Ovary (tissue), 9 donors: Measurements from ENCODE around the gene SLC1A7. TPM values are rescaled to one million over a fixed set of nuclear protein-coding genes. Genes with fewer than 3 reads are reported as not detected.

Experiments used
- DNase-seq, 5 donors: peaks; one replicate each; pipeline ENCODE4 v3.0.0-alpha.2; 2019 to 2020
- H3K27ac ChIP-seq, 2 donors: fragments of 200-600 bp; one replicate each; pipeline versions ENCODE4 v1.5.1 to v1.8.0; 2019 to 2022
- H3K27me3 ChIP-seq: fragments of 200-600 bp; one replicate; pipeline ENCODE4 v1.8.0; 2022
- H3K36me3 ChIP-seq: fragments of 200-600 bp; sonication (generic); one replicate; pipeline ENCODE4 v1.5.1; 2019
- H3K4me1 ChIP-seq: one replicate; pipeline ENCODE4 v1.8.1; 2013; ENCODE audit warnings: mild to moderate bottlenecking, moderate library complexity; ENCODE audit not compliant: insufficient read depth
- H3K4me3 ChIP-seq: fragments of 200-600 bp; sonication (generic); one replicate; pipeline ENCODE4 v1.5.1; 2017
- H3K9me3 ChIP-seq, 2 donors: fragments of 200-600 bp in 1 of 2; sonication (generic) in 1 of 2; one replicate each; pipeline versions ENCODE4 v1.5.1 to v1.8.1; 2013 to 2019; ENCODE audit warnings: mild to moderate bottlenecking in 1 of 2, moderate library complexity in 1 of 2
- EP300 ChIP-seq: sonication (generic); formaldehyde crosslinking; IDR thresholded peaks from one replicate; pipeline ENCODE4 v1.6.1; 2017; ENCODE audit warnings: antibody characterized with exemption
- POLR2A ChIP-seq: fragments of 450-650 bp; IDR thresholded peaks from one replicate; pipeline ENCODE4 v1.6.1; 2017; ENCODE audit warnings: antibody characterized with exemption, mild to moderate bottlenecking, moderate library complexity
- WGBS, 3 donors: extraction: QIAGEN DNeasy Blood & Tissue Kit in 1 of 3; methylation state at CpG; one replicate each; pipeline versions ENCODE4 v1.1.5 to v1.1.7; 2013 to 2017; 5-methylcytosine and 5-hydroxymethylcytosine counted together
- intact Hi-C, 4 donors: fragments of 100-400 bp; cut with DNase I; formaldehyde crosslinking; loops; one replicate each; pipeline versions ENCODE4 v1.11.0 to v1.15.1; 2022 to 2023
- polyA plus RNA-seq, 2 donors: library from polyadenylated mRNA; stranded (reverse); fragments of 200-250 nt in 1 of 2; fragments of 350-450 nt in 1 of 2; fragmentation: Illumina TruSeq in 1 of 2; extraction: RNeasy Lipid Tissue Mini Kit (QIAGEN cat#74804) in 1 of 2; gene quantifications; one replicate each; pipeline ENCODE4 v1.2.3, GENCODE V29; 2013 to 2014
- total RNA-seq, 7 donors: library from RNA; depleted of rRNA in 2 of 7; stranded (reverse); fragments of >200 nt in 2 of 7; fragmentation: NEBNext Ultra II Directional in 3 of 7; extraction: Animal tissue kit (Norgen Biotek cat#: 25700) in 3 of 7; gene quantifications; one replicate each; pipeline versions ENCODE4 v1.1.0 to v1.2.4, GENCODE V29; 2016 to 2023
- TF ChIP-seq, protein P1 (sequence below), 3 donors: fragments of 450-650 bp in 2 of 3; fragments of 200-600 bp in 1 of 3; IDR thresholded peaks; one replicate each; pipeline versions ENCODE4 v1.5.1 to v1.8.0; 2016 to 2022; ENCODE audit warnings: antibody characterized with exemption in 3 of 3, mild to moderate bottlenecking in 1 of 3
- donor health status: DM: no; HTN: no; CAD: no; lungs with moderate emphysema.
- donor health status: DM: no; HTN: no; CAD: no.
- donor health status: Bipolar disorder and iron deficiency.
- donor health status: DM: yes; HTN: yes; CAD: no.
- donor health status: DM: no; HTN: no; CAD: no.
- donor health status: DM: yes; HTN: yes; CAD: no.

The SLC1A7 gene
- total and polyA plus RNA-seq, 9 donors: 0.25 to 0.28 TPM; not detected in 7

DNA sequence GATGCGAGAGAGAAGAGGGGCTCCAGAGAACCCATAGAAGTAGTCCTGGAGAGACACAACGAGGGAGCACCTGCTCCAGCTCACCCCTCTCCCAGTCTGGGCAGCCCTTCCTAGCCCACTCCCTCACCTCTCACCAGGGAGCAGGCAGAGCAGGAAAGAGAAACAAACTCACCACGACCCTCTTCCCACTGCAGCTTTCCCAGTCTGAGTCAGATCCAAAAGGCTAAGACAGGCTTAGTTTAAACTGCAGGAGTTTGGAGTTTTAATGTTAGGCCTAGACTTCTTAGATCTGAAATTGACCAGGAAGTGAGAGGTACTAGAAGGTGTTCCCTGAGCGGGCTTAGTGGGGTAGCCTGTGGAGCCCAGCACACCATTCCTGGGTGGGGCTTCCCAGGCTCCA, 29.6 kb downstream of the SLC1A7 start:
- 67 to 77% (median 75%) methylated on average over 4 of the region's 4 CpGs for WGBS, 3 donors
- intact Hi-C loops: no loop called here
- Histone ChIP-seq H3K27me3 (no peaks in the 10 kb centered on the region), H3K36me3 (no peaks in the 10 kb centered on the region), H3K9me3 (no peaks in the 10 kb centered on the region), H3K4me1 (peaks cover 12% of the 10 kb centered on the region), H3K27ac (no peak overlapping the region), H3K4me3 (no peak overlapping the region)
- DNase-seq: no peak
- no peak for TF ChIP-seq EP300
- TF ChIP-seq, protein P1, sequence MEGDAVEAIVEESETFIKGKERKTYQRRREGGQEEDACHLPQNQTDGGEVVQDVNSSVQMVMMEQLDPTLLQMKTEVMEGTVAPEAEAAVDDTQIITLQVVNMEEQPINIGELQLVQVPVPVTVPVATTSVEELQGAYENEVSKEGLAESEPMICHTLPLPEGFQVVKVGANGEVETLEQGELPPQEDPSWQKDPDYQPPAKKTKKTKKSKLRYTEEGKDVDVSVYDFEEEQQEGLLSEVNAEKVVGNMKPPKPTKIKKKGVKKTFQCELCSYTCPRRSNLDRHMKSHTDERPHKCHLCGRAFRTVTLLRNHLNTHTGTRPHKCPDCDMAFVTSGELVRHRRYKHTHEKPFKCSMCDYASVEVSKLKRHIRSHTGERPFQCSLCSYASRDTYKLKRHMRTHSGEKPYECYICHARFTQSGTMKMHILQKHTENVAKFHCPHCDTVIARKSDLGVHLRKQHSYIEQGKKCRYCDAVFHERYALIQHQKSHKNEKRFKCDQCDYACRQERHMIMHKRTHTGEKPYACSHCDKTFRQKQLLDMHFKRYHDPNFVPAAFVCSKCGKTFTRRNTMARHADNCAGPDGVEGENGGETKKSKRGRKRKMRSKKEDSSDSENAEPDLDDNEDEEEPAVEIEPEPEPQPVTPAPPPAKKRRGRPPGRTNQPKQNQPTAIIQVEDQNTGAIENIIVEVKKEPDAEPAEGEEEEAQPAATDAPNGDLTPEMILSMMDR (IDR thresholded peaks at IDR 0.05): no peak
- TF ChIP-seq POLR2A: no peak

DNA sequence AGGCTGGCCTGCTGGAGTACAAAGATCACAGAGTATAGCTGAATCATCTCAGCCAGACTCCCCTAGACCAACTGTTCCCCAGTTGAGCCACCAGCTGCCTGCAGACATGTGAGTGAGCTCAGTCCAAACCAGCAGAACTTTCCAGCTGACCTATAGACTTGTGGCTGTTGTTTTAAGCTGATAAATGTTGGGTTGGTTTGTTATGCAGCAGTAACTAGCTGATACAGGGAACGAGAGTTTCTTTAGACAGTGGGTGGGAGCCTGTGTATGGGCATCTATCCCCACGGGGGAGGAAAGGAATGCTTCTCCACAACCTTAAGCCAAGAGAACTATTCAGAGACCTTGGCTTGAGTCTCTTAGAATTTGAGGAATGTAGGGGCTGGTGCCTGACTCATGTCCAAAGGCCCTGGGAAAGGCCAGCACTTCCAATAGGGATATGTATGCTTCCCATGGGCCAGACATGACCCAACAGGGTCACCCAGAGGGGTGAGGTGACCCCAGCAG, 30.1 kb downstream of the SLC1A7 start:
- Histone ChIP-seq H3K9me3 (no peaks in the 10 kb centered on the region), H3K4me3 (no peak overlapping the region), H3K27me3 (no peaks in the 10 kb centered on the region), H3K27ac (no peak overlapping the region), H3K4me1 (peaks cover 12% of the 10 kb centered on the region), H3K36me3 (no peaks in the 10 kb centered on the region)
- WGBS, 3 donors: 10 to 26% (median 15%) methylated on average over 2 of the region's 2 CpGs
- intact Hi-C loops: no loop called here
- DNase-seq: no peak
- TF ChIP-seq EP300: no peak
- no peak for TF ChIP-seq POLR2A
- TF ChIP-seq, protein P1 (IDR thresholded peaks at IDR 0.05): no peak

DNA sequence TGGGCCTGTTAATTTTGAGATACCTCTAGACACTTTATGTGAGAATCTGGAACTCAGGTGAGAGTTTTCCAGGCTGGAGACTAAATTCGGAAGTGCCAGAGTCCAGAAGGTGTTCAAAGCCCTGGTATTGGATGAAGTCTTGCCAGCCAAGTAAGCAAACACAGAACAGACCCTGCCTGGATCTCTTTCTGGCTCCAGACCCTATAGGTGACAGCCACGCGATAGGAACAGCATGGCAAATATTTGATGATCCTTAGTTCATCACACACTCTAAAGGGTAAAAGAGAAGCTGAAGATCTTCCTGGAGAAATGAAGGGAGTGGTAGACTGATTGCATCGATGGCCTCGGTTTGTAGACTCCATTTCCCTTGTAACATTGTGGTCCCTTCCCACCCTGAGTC, 30.7 kb downstream of the SLC1A7 start:
- no peak for TF ChIP-seq POLR2A
- TF ChIP-seq EP300: no peak
- TF ChIP-seq, protein P1 (IDR thresholded peaks at IDR 0.05): no peak
- 74 to 76% (median 76%) methylated on average over 5 of the region's 5 CpGs for WGBS, 3 donors

DNA sequence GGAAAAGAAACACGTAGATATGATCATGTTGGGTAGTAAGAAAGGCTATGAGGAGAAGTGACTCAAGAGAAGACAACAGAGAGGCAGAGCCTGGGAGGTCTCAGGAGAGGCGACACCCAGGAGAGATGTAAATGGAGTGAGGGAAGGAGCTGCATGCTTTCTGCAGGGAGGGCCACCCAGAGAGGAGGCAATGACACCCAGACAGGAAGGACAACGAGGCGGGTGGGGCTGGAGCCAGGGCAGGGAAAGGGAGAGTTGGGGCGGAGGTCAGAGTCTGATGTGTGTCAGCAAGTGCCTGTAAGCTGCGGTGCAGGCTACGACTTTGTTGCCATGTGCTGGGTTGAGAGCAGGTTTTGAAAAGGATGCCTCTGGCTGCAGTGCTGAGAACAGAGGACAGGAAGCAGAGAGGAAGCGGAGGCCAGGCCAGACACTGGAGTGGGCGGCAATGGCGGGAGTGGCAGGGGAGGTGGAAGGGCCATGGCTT, 31.3 kb downstream of the SLC1A7 start:
- Histone ChIP-seq H3K4me3 (no peak overlapping the region), H3K27ac (no peak overlapping the region), H3K27me3 (no peaks in the 10 kb centered on the region), H3K36me3 (no peaks in the 10 kb centered on the region), H3K9me3 (no peaks in the 10 kb centered on the region), H3K4me1 (peaks cover 12% of the 10 kb centered on the region)
- intact Hi-C loops: no loop called here
- no peak for DNase-seq
- TF ChIP-seq EP300: no peak
- no peak for TF ChIP-seq POLR2A
- TF ChIP-seq, protein P1 (IDR thresholded peaks at IDR 0.05): no peak
- WGBS, 3 donors: 84 to 87% (median 85%) methylated on average over 10 of the region's 10 CpGs

More for the DNA sequence above, 30.7 kb downstream of the SLC1A7 start:
- Histone ChIP-seq H3K4me1 (peaks cover 12% of the 10 kb centered on the region), H3K4me3 (no peak overlapping the region), H3K9me3 (no peaks in the 10 kb centered on the region), H3K36me3 (no peaks in the 10 kb centered on the region), H3K27me3 (no peaks in the 10 kb centered on the region), H3K27ac (no peak overlapping the region)
- no peak for DNase-seq
- intact Hi-C loops: no loop called here
